GM19324 (cell line): ENCODE measurements around the gene CSMD2.

Experiments used
- ATAC-seq: cut with Tn5 transposase; IDR thresholded peaks from one replicate; pipeline ENCODE4 v1.9.1; 2021; ENCODE audit warnings: mild to moderate bottlenecking, moderate library complexity; ENCODE audit not compliant: unreplicated experiment, low FRiP score

The CSMD2 gene

GRCh38 chr1:33709174-33709782 lies 455.8 kb downstream of the CSMD2 start:
- no peak for ATAC-seq

DNA sequence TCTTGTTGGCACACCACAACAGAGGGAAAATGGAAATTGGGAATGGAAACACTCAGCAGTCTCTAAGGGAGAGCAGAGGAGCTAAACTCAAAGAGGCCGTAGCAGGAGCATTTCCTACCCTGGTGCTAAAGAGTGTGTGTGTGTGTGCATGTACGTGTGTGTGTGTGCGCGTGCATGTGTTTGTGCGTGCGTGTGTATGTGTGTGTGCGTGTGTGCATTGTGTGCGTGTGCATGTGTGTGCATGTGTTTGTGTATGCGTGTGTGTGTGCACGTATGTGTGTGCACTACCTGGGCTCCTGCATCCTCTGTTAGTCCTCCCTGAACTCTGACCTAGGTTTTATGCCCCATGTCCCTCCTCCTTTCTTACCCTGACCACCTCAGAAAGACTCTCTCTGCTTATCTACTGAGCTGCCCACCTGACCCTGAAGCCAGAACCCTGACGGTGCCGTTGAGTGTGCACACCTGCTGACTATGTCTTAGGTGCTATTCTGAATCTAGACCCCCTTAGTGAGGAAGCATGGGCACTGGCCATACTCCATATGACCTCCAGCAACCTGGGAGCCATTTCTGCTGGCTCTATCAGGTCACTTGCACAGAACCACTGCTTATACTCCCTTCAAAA lies 458.3 kb downstream of the CSMD2 start:
- no peak for ATAC-seq

GRCh38 chr1:33703464-33703863 lies 461.6 kb downstream of the CSMD2 start:
- ATAC-seq: no peak

GRCh38 chr1:33698361-33699035 lies 466.5 kb downstream of the CSMD2 start:
- ATAC-seq: no peak

DNA sequence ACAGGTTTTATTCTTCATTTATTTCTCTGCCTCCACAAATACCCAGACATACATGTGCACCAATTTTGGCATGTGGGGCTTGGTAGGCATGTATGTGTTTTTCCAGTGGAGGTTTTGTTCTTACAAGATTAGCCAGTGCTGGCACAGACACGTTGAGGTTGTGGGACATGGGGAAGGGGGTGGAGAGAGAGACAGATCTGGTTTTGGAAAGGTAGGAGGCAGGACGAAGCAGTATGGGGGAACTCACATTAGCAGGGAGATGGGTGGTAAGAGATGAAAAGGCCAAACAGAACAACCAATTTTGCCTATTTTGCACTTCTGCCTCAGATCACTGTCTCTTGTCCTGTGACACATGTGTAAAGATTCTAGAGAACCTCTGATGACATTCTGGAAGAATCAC lies 467.2 kb downstream of the CSMD2 start:
- no peak for ATAC-seq

- no peak for ATAC-seq
Observed at GRCh38 chr1:33696962-33697361, 468.1 kb downstream of the CSMD2 start.

DNA sequence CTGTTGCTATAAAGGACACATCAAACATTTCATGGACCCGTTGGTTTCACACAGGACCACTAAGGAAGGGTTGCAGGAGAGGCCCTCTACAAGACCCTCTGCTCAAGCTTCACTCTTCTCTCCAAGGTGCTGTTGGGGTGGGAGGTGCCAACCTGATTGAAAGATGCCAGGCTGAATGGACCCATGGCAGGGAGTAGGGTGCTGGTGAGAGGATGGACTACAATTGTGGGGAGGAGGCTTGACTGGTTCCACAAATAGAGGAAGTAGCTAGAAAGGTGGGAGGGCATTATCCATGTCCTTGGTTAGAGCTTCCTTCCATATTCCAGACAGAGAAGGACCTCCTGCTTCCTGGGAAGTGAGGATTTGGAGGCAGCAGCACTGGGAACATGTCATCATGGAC lies 468.7 kb downstream of the CSMD2 start:
- ATAC-seq: no peak

DNA sequence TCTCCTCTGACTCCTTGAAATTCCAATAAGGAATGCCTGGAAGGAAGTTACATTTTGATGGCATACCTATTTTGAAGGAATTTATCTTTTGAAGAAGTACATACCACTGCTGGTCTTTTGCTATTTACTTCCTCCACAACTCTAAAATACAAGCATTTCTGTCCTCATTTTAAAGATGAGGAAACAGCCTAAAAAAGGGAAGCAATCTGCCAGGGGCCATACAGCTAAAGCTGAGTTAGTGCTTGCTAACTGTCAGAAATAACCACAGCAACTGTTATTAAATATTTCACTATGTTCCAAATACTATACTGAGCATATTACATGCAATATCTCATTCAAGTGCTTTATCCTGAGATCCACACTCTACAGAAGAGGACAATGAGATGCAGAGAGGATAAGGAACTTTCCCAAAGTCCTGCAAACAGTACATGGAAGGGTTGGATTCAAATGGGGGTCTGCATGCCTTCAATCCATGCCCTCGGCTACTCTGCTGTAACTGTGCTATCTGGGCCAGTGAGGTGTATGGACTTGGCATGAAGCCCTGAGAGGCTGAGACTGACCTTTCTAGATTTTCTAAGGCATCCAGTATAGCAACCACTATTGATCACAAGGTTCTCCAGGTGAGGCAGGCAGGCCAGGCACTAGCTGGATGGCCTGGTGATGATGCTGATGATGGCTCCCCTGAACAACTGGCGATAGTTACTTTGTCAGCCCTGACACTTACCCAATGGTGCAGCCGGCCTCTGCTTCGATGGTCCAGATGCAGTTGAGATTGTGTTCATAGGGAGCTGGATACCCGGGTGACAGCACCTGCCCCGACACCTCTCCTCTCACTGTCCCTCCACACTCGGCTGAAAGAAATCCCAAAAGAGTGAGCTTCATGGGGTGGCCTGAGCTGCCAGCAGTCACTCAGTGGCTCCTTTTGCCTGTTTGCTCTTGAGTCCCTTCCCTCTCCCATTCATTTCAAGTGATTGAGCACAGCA lies 472.5 kb downstream of the CSMD2 start:
- no peak for ATAC-seq

DNA sequence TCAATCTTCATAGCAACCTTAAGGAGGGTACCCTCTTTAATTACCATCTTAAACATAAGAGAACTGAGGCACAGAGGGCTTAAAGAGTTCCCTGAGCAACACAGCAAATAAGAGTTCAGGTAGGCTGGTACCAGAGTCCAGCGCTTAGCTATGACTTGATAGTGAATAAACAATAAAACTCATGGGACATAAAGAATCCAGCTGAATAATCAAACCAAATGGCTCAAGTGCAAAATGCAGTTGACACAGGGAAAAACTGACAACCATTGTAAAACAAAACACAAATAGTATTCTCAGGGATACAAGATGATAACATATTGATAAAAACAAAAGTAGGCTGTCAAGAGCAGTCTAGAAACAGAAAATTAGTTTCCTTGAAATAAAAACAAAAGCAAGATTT lies 478.0 kb downstream of the CSMD2 start:
- ATAC-seq: no peak

GRCh38 chr1:33686551-33686950 lies 478.5 kb downstream of the CSMD2 start:
- ATAC-seq: no peak

- ATAC-seq: no peak
Observed at GRCh38 chr1:33685256-33685655, 479.8 kb downstream of the CSMD2 start.

DNA sequence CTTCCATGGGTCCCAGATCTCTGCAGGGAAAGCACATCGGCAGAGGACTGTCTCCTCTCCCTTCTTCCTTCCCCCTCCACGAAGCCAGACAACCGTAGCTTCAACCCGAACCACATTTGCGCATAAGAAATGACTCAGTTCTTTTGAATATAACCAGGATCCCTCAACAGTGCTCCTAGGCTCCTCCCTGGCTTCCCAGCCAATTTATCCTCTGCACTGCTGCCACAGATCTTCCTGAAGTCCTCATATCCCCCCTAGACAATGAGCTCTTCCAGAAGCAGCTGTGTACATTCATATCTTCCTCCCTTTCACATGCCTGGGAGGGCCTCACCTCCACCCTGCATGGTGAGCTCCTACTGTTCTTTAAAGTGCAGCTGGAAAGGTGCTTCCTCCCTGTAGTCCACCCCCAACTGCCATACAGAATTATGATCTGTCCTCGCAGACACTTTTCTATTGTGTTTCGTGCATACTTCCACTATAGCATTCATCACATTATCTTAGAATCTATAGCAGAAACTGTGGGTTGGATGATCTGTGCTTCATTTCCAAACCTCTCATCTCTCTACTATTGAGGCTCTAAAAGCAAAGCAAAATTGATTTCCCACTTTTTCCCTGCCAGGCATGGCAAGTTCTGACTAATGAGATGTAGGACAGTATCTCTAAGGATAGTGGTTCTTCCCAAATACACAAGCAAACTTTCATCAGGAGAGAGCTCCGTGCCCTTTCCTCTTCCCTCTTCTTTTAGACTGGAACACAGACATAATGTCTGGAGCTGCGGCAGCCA lies 480.4 kb downstream of the CSMD2 start:
- ATAC-seq: no peak

- ATAC-seq: no peak
Observed at GRCh38 chr1:33683913-33684312, 481.1 kb downstream of the CSMD2 start.

GRCh38 chr1:33682371-33682770 lies 482.7 kb downstream of the CSMD2 start:
- ATAC-seq: no peak

- ATAC-seq: no peak
Observed at GRCh38 chr1:33680281-33680840, 484.7 kb downstream of the CSMD2 start.

- ATAC-seq: no peak
Observed at GRCh38 chr1:33670567-33670966, 494.5 kb downstream of the CSMD2 start.

- no peak for ATAC-seq
Observed at GRCh38 chr1:33668695-33669094, 496.3 kb downstream of the CSMD2 start.

DNA sequence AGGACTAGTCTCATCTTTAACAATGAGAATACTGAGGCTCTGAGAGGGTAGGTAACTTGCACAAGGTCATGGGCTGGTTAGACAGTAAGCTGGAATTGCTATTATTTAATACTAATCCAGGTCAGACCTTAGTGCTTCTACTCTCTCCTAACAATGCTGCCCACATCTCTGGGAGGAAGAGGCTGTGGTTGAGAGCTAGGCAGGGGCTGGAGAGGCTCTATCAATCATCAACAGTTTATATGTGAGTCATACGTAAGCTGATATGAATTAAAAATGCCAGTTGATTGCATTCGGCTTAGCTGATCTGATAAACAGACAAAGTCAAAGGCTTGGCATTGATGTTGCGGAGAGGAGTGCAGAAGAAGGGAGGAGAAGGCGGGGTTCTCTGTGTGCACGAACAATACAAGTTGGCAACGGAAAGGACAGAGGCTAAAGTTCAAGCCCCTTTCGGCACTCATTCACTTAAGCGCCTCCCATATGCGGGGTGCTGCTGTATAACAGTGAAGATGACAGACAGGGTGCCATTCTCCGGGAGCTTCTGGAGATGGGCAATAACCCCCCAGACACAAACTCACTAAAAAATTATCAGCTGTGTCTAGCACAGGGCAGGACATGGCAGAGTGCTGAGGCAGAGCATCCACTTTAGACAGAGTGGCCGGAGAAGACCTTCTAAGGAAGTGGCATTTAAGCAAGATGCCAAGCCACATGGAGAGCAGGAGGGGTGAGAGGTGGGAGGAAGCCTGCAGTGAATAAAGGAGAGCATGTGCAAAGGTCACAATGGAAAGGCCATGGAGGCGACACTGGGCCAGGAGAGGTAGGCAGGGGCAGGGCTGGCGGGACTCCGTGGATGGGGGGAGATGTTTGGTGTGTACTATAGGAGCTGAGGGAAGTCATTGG lies 497.4 kb downstream of the CSMD2 start:
- no peak for ATAC-seq

DNA sequence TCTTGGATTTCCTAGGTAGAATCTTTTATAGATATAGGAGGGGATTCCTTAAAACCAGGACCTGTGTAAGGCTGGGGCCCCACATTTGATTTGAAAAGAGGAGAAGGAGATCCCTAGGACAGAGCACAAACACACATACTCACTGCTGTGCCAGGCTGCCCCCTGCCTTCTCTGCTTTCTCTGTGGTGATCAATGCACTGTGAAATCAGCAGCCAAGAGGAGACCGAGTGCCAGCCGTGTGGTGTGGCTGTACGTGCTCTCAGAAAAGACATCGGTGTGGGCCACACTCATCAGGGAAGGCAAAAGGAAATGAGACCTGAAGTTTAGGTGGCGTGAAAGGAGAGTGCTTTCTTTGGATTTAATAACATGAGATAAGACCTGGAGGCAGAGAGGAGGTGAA lies 498.4 kb downstream of the CSMD2 start:
- no peak for ATAC-seq
